HepG2 (cell line): ENCODE results near the gene PARS2. TPM values are rescaled to one million over a fixed set of nuclear protein-coding genes. Genes with fewer than 3 reads are reported as not detected.

Experiments
- ATAC-seq: fragments of 200-7000 bp; cut with Tn5 transposase; 3 replicates; pipeline ENCODE4 v1.9.1; 2020; ENCODE audit warnings: mild to moderate bottlenecking, moderate library complexity
- BruUV-seq: library from RNA; stranded (reverse); fragments of 400-500 nt; replicated peaks from 2 replicates; lab custom pipeline; 2021; lab: Mats Ljungman, UMichigan
- CTCF ChIA-PET: fragments of 300-600 bp; formaldehyde crosslinking; extraction: SDS; loops from one replicate; lab custom pipeline; 2021; ENCODE audit warnings: low total read pairs, inconsistent platforms, low intra/inter-chr PET ratio; lab: Yijun Ruan, JAX
- POLR2A ChIA-PET: fragments of 350-600 bp; sonication (Branson Sonifier 250); formaldehyde crosslinking; loops from one replicate; lab custom pipeline; 2020; ENCODE audit warnings: antibody characterized with exemption, inconsistent platforms; lab: Yijun Ruan, JAX
- DNase-seq: peaks from one replicate; pipeline ENCODE4 v3.0.0-alpha.2; 2015; ENCODE audit warnings: low spot score
- FAIRE-seq: peaks from 3 replicates; lab custom pipeline; 2011; peaks lifted over from hg19 to GRCh38; lab: Jason Lieb, UNC
- H2AFZ ChIP-seq: one replicate; pipeline ENCODE4 v1.6.1; 2011; ENCODE audit warnings: low read length, inconsistent platforms
- H3K27ac ChIP-seq: fragments of 300-600 bp; 3 replicates; pipeline ENCODE4 v1.8.0; 2011; ENCODE audit warnings: mixed run types, mild to moderate bottlenecking, mixed read lengths, low read length, inconsistent platforms; ENCODE audit not compliant: insufficient read depth; ENCODE audit errors: extremely low read length
- H3K27me3 ChIP-seq, 2 experiments: fragments of 200-600 bp in 1 of 2; 2 replicates in 1 of 2; 3 replicates in 1 of 2; pipeline versions ENCODE4 v1.6.0 to v1.8.0; 2011; ENCODE audit warnings: low read length in 2 of 2, mild to moderate bottlenecking in 2 of 2, moderate library complexity in 2 of 2, inconsistent platforms in 1 of 2; ENCODE audit not compliant: insufficient read depth in 2 of 2, control insufficient read depth in 1 of 2
- H3K36me3 ChIP-seq, 2 experiments: fragments of 200-600 bp in 1 of 2; replicated peaks in 1 of 2; 2 replicates in 1 of 2; 3 replicates in 1 of 2; pipeline versions ENCODE4 v1.5.1 to v1.8.0; 2011; ENCODE audit warnings: low read length in 2 of 2, inconsistent platforms in 1 of 2; ENCODE audit not compliant: insufficient read depth in 2 of 2, control insufficient read depth in 1 of 2
- H3K4me1 ChIP-seq: 2 replicates; pipeline ENCODE4 v1.5.1; 2012; ENCODE audit warnings: low read length, inconsistent platforms; ENCODE audit not compliant: insufficient read depth
- H3K4me2 ChIP-seq: 2 replicates; pipeline ENCODE4 v1.6.0; 2011; ENCODE audit warnings: low read depth, low read length, inconsistent platforms
- H3K4me3 ChIP-seq, 3 experiments: fragments of 200-600 bp in 1 of 3; sonication (generic), shearing (Covaris generic) in 1 of 3; replicated peaks in 1 of 3; 2 replicates each; pipeline ENCODE4 v1.5.1; 2011 to 2016; ENCODE audit warnings: low read length in 3 of 3, inconsistent platforms in 2 of 3, low read depth in 2 of 3, mild to moderate bottlenecking in 2 of 3, control low read depth in 1 of 3, mixed read lengths in 1 of 3; ENCODE audit not compliant: insufficient read depth in 1 of 3
- H3K79me2 ChIP-seq: one replicate; pipeline ENCODE4 v1.6.1; 2011; ENCODE audit warnings: low read length, inconsistent platforms; ENCODE audit not compliant: insufficient read depth
- H3K9ac ChIP-seq: 2 replicates; pipeline ENCODE4 v1.6.0; 2011; ENCODE audit warnings: mild to moderate bottlenecking, low read depth, low read length, inconsistent platforms; ENCODE audit not compliant: insufficient read depth
- H3K9me3 ChIP-seq: 2 replicates; pipeline ENCODE4 v1.5.1; 2012; ENCODE audit warnings: mild to moderate bottlenecking, low read length
- H4K20me1 ChIP-seq: 2 replicates; pipeline ENCODE4 v1.6.0; 2011; ENCODE audit warnings: inconsistent platforms, mild to moderate bottlenecking, low read length, moderate library complexity; ENCODE audit not compliant: insufficient read depth
- BCL6 ChIP-seq: IDR thresholded peaks from 2 replicates; pipeline ENCODE4 v1.6.1; 2016; ENCODE audit warnings: missing genetic modification reagents, missing compliant biosample characterization
- EEA1 ChIP-seq: sonication (generic); formaldehyde crosslinking; IDR thresholded peaks from 2 replicates; pipeline ENCODE4 v1.5.1; 2020; ENCODE audit warnings: mild to moderate bottlenecking, missing genetic modification reagents, borderline replicate concordance
- NPAS2 ChIP-seq: sonication (generic); formaldehyde crosslinking; IDR thresholded peaks from 2 replicates; pipeline ENCODE4 v1.8.0; 2022; ENCODE audit warnings: mild to moderate bottlenecking, missing genetic modification reagents, borderline replicate concordance
- POLR2AphosphoS5 ChIP-seq: IDR thresholded peaks from 2 replicates; pipeline ENCODE4 v1.6.1; 2012; ENCODE audit warnings: low read depth, low read length
- RARG ChIP-seq: sonication (generic); formaldehyde crosslinking; IDR thresholded peaks from 2 replicates; pipeline ENCODE4 v1.4.0; 2020; ENCODE audit warnings: low read depth, mild to moderate bottlenecking, missing genetic modification reagents
- RCOR2 ChIP-seq: IDR thresholded peaks from 2 replicates; pipeline ENCODE4 v1.6.1; 2016; ENCODE audit warnings: missing biosample characterization, missing genetic modification reagents
- REL ChIP-seq: sonication (generic); formaldehyde crosslinking; conservative IDR thresholded peaks from 2 replicates; pipeline ENCODE4 v1.8.0; 2022; ENCODE audit warnings: mild to moderate bottlenecking, missing genetic modification reagents, moderate library complexity
- SALL2 ChIP-seq: sonication (generic); formaldehyde crosslinking; IDR thresholded peaks from 2 replicates; pipeline ENCODE4 v1.8.1; 2023; ENCODE audit warnings: mild to moderate bottlenecking, missing genetic modification reagents, inconsistent platforms
- WIZ ChIP-seq: sonication (generic); formaldehyde crosslinking; IDR thresholded peaks from 2 replicates; pipeline ENCODE4 v1.5.1; 2020; ENCODE audit warnings: mild to moderate bottlenecking, missing genetic modification reagents
- ZFP90 ChIP-seq: sonication (generic); formaldehyde crosslinking; IDR thresholded peaks from 2 replicates; pipeline ENCODE4 v1.8.0; 2022; ENCODE audit warnings: missing genetic modification reagents, mild to moderate bottlenecking, inconsistent platforms, borderline replicate concordance
- WGBS: methylation state at CpG from one replicate; pipeline ENCODE4 v1.1.6; 2017; ENCODE audit warnings: low lambda C conversion rate; 5-methylcytosine and 5-hydroxymethylcytosine counted together
- in situ Hi-C: cut with HindIII; loops from 2 replicates; pipeline ENCODE4 v1.10.0; 2017; ENCODE audit warnings: low pct_unique_long_range_greater_than_20kb; ENCODE audit not compliant: extremely low pct_ligation_motif_present
- intact Hi-C: fragments of 100-400 bp; cut with micrococcal nuclease; formaldehyde crosslinking; loops from one replicate; pipeline ENCODE4 v1.10.0; 2022; ENCODE audit not compliant: unreplicated experiment
- polyA plus RNA-seq, 8 experiments: library from polyadenylated mRNA; depleted of rRNA in 3 of 8; stranded (reverse) in 7 of 8; unstranded in 1 of 8; fragments of >200 nt; fragmentation: Illumina TruSeq in 4 of 8; extraction: Trizol in 4 of 8; gene quantifications; 2 replicates each; pipeline versions ENCODE4 v1.2.1 to v1.2.3, GENCODE V29; 2011 to 2016; ENCODE audit warnings: low read depth in 4 of 8, missing spikeins in 1 of 8, mixed read lengths in 1 of 8; ENCODE audit not compliant: insufficient read depth in 1 of 8
- total RNA-seq, 5 experiments: library from RNA; depleted of rRNA; stranded (reverse); fragments of >200 nt; fragmentation: Illumina TruSeq; extraction: Trizol; gene quantifications; 2 replicates each; pipeline ENCODE4 v1.2.3, GENCODE V29; 2016; ENCODE audit warnings: low read depth in 1 of 5
- TF ChIP-seq, protein P1 (sequence below): sonication (generic); formaldehyde crosslinking; IDR thresholded peaks from 2 replicates; pipeline ENCODE4 v1.5.0; 2020; ENCODE audit warnings: mild to moderate bottlenecking, low read depth, missing genetic modification reagents, borderline replicate concordance
- TF ChIP-seq, protein P2 (sequence below): sonication (generic); formaldehyde crosslinking; conservative IDR thresholded peaks from 2 replicates; pipeline ENCODE4 v1.5.0; 2020; ENCODE audit warnings: missing genetic modification reagents
- TF ChIP-seq, protein P3 (sequence below): sonication (generic); formaldehyde crosslinking; IDR thresholded peaks from 2 replicates; pipeline ENCODE4 v1.4.0; 2020; ENCODE audit warnings: missing genetic modification reagents, borderline replicate concordance

Gene PARS2
- total and polyA plus RNA-seq, 2 of the 13 experiments (the other 11 are each of a cell fraction or from before 2014, with no cell fraction given) = 2.4 to 4.6 TPM

DNA sequence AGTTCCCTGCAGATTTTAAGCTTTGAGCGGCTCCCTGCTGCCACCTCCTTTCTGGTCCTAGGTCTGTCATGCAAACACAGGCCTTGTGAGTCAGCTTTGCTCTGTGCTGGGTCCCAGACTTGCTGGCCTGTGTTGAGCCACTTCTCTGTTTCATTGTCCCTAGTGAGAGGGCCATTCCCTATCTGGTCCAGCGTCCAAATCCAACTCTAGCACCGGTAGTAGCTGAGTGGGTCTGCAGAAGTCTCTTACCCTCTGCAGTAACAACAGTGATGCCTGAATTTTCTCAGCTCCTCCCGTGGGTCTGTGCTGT, 31.0 kb upstream of the PARS2 start:
- peak overlapping the region; percentile 44 for H3K4me2 ChIP-seq
- 0 out of 2 replicates have a peak, but pooled peaks cover 7% of the 10 kb centered on the region for H3K9me3 ChIP-seq
- no peaks in the 10 kb centered on the region for H3K27me3 ChIP-seq
- FAIRE-seq (no peak), DNase-seq (no peak), ATAC-seq (peak; percentile 40)
- TF ChIP-seq EEA1 (no peak), ZFP90 (CRISPR knock-in tag) (no peak), SALL2 (CRISPR knock-in tag) (no peak), NPAS2 (CRISPR knock-in tag) (no peak), POLR2AphosphoS5 (no peak), RCOR2 (CRISPR knock-in tag) (no peak), BCL6 (CRISPR knock-in tag) (no peak), WIZ (CRISPR knock-in tag) (no peak), RARG (CRISPR knock-in tag) (no peak), REL (CRISPR knock-in tag) (no peak)
- TF ChIP-seq, protein P1, sequence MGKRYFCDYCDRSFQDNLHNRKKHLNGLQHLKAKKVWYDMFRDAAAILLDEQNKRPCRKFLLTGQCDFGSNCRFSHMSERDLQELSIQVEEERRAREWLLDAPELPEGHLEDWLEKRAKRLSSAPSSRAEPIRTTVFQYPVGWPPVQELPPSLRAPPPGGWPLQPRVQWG (CRISPR knock-in tag) = no peak
- TF ChIP-seq, protein P2, sequence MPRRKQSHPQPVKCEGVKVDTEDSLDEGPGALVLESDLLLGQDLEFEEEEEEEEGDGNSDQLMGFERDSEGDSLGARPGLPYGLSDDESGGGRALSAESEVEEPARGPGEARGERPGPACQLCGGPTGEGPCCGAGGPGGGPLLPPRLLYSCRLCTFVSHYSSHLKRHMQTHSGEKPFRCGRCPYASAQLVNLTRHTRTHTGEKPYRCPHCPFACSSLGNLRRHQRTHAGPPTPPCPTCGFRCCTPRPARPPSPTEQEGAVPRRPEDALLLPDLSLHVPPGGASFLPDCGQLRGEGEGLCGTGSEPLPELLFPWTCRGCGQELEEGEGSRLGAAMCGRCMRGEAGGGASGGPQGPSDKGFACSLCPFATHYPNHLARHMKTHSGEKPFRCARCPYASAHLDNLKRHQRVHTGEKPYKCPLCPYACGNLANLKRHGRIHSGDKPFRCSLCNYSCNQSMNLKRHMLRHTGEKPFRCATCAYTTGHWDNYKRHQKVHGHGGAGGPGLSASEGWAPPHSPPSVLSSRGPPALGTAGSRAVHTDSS (CRISPR knock-in tag) = no peak
- TF ChIP-seq, protein P3, sequence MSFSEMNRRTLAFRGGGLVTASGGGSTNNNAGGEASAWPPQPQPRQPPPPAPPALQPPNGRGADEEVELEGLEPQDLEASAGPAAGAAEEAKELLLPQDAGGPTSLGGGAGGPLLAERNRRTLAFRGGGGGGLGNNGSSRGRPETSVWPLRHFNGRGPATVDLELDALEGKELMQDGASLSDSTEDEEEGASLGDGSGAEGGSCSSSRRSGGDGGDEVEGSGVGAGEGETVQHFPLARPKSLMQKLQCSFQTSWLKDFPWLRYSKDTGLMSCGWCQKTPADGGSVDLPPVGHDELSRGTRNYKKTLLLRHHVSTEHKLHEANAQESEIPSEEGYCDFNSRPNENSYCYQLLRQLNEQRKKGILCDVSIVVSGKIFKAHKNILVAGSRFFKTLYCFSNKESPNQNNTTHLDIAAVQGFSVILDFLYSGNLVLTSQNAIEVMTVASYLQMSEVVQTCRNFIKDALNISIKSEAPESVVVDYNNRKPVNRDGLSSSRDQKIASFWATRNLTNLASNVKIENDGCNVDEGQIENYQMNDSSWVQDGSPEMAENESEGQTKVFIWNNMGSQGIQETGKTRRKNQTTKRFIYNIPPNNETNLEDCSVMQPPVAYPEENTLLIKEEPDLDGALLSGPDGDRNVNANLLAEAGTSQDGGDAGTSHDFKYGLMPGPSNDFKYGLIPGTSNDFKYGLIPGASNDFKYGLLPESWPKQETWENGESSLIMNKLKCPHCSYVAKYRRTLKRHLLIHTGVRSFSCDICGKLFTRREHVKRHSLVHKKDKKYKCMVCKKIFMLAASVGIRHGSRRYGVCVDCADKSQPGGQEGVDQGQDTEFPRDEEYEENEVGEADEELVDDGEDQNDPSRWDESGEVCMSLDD (CRISPR knock-in tag) = no peak
- H3K36me3 ChIP-seq = no peaks in the 10 kb centered on the region
- 19% methylated on average over 3 of the region's 4 CpGs for WGBS
- ChIA-PET CTCF (interaction anchor here (1.5 kb wide), 1 partner anchor 15 kb away, joined by 4 read pairs; no protein-coding TSS in a partner anchor), POLR2A (no interaction called here)
- no peak overlapping the region for H3K4me3 ChIP-seq
- H3K79me2 ChIP-seq = no peaks in the 10 kb centered on the region
- peaks cover 62% of the 10 kb centered on the region for H3K4me1 ChIP-seq
- BruUV-seq = no TSS peak
- no peak overlapping the region for H3K27ac ChIP-seq
- intact Hi-C loops = loop anchor here (2.0 kb wide), 1 partner anchor 31 kb away; the partner anchor contains the start of gene PARS2
- H4K20me1 ChIP-seq = no peaks in the 10 kb centered on the region
- no peak overlapping the region for H2AFZ ChIP-seq
- no peak overlapping the region for H3K9ac ChIP-seq
- in situ Hi-C loops = no loop called here
